WTC11 (cell line): Measurements from ENCODE around the gene GON7. TPM values are rescaled to one million over a fixed set of nuclear protein-coding genes. Genes with fewer than 3 reads are reported as not detected.

ENCODE experiments used
- ATAC-seq: fragments of 200-7000 bp; cut with Tn5 transposase; 2 replicates; pipeline ENCODE4 v1.10.0; 2021; ENCODE audit warnings: mild to moderate bottlenecking, moderate library complexity
- CTCF ChIA-PET: fragments of 300-600 bp; sonication (Branson Sonifier 250); formaldehyde crosslinking; loops from one replicate; lab custom pipeline; 2021; ENCODE audit warnings: antibody characterized with exemption; lab: Charles Lee
- POLR2A ChIA-PET: fragments of 350-600 bp; sonication (Branson Sonifier 250); formaldehyde crosslinking; loops from one replicate; lab custom pipeline; 2021; ENCODE audit warnings: antibody characterized with exemption; lab: Charles Lee
- DNase-seq: peaks from one replicate; pipeline ENCODE4 v3.0.0; 2021; ENCODE audit warnings: low spot score
- H3K27ac Mint-ChIP-seq: 2 replicates; pipeline ENCODE4 v1.8.0; 2021; ENCODE audit warnings: mixed read lengths
- H3K27me3 Mint-ChIP-seq: 2 replicates; pipeline ENCODE4 v1.8.0; 2021; ENCODE audit warnings: low read depth, mild to moderate bottlenecking, moderate library complexity, mixed read lengths
- H3K36me3 Mint-ChIP-seq: 2 replicates; pipeline ENCODE4 v1.8.0; 2021; ENCODE audit warnings: mixed read lengths
- H3K4me1 Mint-ChIP-seq: 2 replicates; pipeline ENCODE4 v1.8.0; 2022; ENCODE audit warnings: mixed read lengths
- H3K4me3 Mint-ChIP-seq: 2 replicates; pipeline ENCODE4 v1.8.0; 2021; ENCODE audit warnings: mild to moderate bottlenecking, moderate library complexity, mixed read lengths
- H3K9me3 Mint-ChIP-seq: 2 replicates; pipeline ENCODE4 v1.8.0; 2021; ENCODE audit warnings: mixed read lengths
- ATF1 ChIP-seq: sonication (generic); formaldehyde crosslinking; IDR thresholded peaks from 2 replicates; pipeline ENCODE4 v1.8.1; 2023; ENCODE audit warnings: mild to moderate bottlenecking, moderate library complexity, missing genetic modification reagents
- ESRRA ChIP-seq: sonication (generic); formaldehyde crosslinking; IDR thresholded peaks from 2 replicates; pipeline ENCODE4 v1.8.1; 2022; ENCODE audit warnings: mild to moderate bottlenecking, missing genetic modification reagents, borderline replicate concordance
- FOXJ3 ChIP-seq: sonication (generic); formaldehyde crosslinking; IDR thresholded peaks from 2 replicates; pipeline ENCODE4 v1.9.0; 2021; ENCODE audit warnings: missing genetic modification reagents, mild to moderate bottlenecking, borderline replicate concordance
- FOXK1 ChIP-seq: sonication (generic); formaldehyde crosslinking; IDR thresholded peaks from 2 replicates; pipeline ENCODE4 v1.8.0; 2022; ENCODE audit warnings: mild to moderate bottlenecking, moderate library complexity, missing genetic modification reagents
- GABPB1 ChIP-seq: sonication (generic); formaldehyde crosslinking; IDR thresholded peaks from 2 replicates; pipeline ENCODE4 v1.8.1; 2023; ENCODE audit warnings: mild to moderate bottlenecking, missing genetic modification reagents
- GTF2I ChIP-seq: fragments of 250-450 bp; sonication (Bioruptor Pico); conservative IDR thresholded peaks from 2 replicates; pipeline ENCODE4 v1.4.0; 2021; ENCODE audit warnings: mild to moderate bottlenecking
- HMGA2 ChIP-seq: fragments of 250-450 bp; sonication (Bioruptor Pico); IDR thresholded peaks from 2 replicates; pipeline ENCODE4 v1.4.0; 2021; ENCODE audit warnings: mild to moderate bottlenecking, moderate library complexity
- NR3C1 ChIP-seq: sonication (generic); formaldehyde crosslinking; conservative IDR thresholded peaks from 2 replicates; pipeline ENCODE4 v1.8.1; 2023; ENCODE audit warnings: low read depth, mild to moderate bottlenecking, missing genetic modification reagents
- OVOL2 ChIP-seq: fragments of 250-450 bp; sonication (Bioruptor Pico); IDR thresholded peaks from 2 replicates; pipeline ENCODE4 v1.9.0; 2021; ENCODE audit warnings: mild to moderate bottlenecking, borderline replicate concordance
- SMAD4 ChIP-seq: sonication (generic); formaldehyde crosslinking; IDR thresholded peaks from 2 replicates; pipeline ENCODE4 v1.8.0; 2022; ENCODE audit warnings: mild to moderate bottlenecking, missing genetic modification reagents
- SP1 ChIP-seq: sonication (generic); formaldehyde crosslinking; conservative IDR thresholded peaks from 2 replicates; pipeline ENCODE4 v1.8.1; 2022; ENCODE audit warnings: missing genetic modification reagents
- ZNF121 ChIP-seq: sonication (generic); formaldehyde crosslinking; IDR thresholded peaks from 2 replicates; pipeline ENCODE4 v1.8.0; 2023; ENCODE audit warnings: missing genetic modification reagents
- ZNF138 ChIP-seq: sonication (generic); formaldehyde crosslinking; conservative IDR thresholded peaks from 2 replicates; pipeline ENCODE4 v1.8.1; 2022; ENCODE audit warnings: mild to moderate bottlenecking, moderate library complexity, missing genetic modification reagents
- ZNF423 ChIP-seq: fragments of 250-450 bp; sonication (Bioruptor Pico); IDR thresholded peaks from 2 replicates; pipeline ENCODE4 v2.1.2; 2022; ENCODE audit warnings: mild to moderate bottlenecking, moderate library complexity
- ZNF671 ChIP-seq: fragments of 250-450 bp; sonication (Bioruptor Pico); IDR thresholded peaks from 2 replicates; pipeline ENCODE4 v1.8.0; 2021; ENCODE audit warnings: mild to moderate bottlenecking
- total RNA-seq: library from RNA; stranded (reverse); gene quantifications from 3 replicates; pipeline ENCODE4 v1.2.3, GENCODE V29; 2021
- TF ChIP-seq, protein P1 (sequence below): fragments of 200-600 bp; IDR thresholded peaks from 2 replicates; pipeline ENCODE4 v1.8.0; 2022; ENCODE audit warnings: antibody characterized with exemption
- TF ChIP-seq, protein P2 (sequence below): fragments of 250-450 bp; sonication (Bioruptor Pico); IDR thresholded peaks from 2 replicates; pipeline ENCODE4 v2.1.2; 2022; ENCODE audit warnings: mild to moderate bottlenecking, moderate library complexity
- TF ChIP-seq, protein P3 (sequence below): sonication (generic); formaldehyde crosslinking; IDR thresholded peaks from 2 replicates; pipeline ENCODE4 v1.8.1; 2022; ENCODE audit warnings: missing genetic modification reagents, borderline replicate concordance
- TF ChIP-seq, protein P4 (sequence below): fragments of 250-450 bp; sonication (Bioruptor Pico); IDR thresholded peaks from 2 replicates; pipeline ENCODE4 v1.9.0; 2021; ENCODE audit warnings: mild to moderate bottlenecking, borderline replicate concordance
- TF ChIP-seq, protein P5 (sequence below): sonication (generic); formaldehyde crosslinking; IDR thresholded peaks from 2 replicates; pipeline ENCODE4 v1.8.1; 2022; ENCODE audit warnings: low read depth, mild to moderate bottlenecking, moderate library complexity, missing genetic modification reagents, borderline replicate concordance

Gene GON7
- total RNA-seq, 1 experiment from 2014 or later: 7.4 TPM

DNA sequence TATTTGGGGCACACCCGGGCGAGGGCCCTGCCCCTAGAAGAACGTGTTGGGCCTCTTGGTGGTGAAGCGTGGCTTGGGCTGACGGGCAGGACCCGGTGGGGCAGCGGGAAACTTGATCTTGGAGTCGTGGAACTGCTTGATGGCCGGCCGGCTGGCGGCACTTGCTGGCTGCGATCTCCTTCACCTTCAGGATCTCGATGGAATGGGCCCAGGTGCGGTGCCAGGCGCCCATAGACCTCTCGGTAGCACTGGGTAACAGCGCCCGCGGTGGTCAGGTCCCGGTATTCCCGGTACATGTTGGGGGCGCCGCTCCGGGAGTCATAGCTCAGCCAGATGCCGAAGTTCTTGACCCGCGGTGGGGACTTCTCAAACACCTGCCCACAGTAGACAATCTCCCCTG is 16.7 kb upstream of the GON7 start:
- CTCF ChIA-PET: interaction anchor here (0.5 to 0.7 kb wide), 3 partner anchors 9 to 679 kb away, joined by 3 read pairs; no protein-coding TSS in a partner anchor
- no peaks in the 10 kb centered on the region for H3K27me3 Mint-ChIP-seq
- peaks cover 45% of the 10 kb centered on the region for H3K36me3 Mint-ChIP-seq
- no peaks in the 10 kb centered on the region for H3K4me1 Mint-ChIP-seq
- POLR2A ChIA-PET: no interaction called here
- no peaks in the 10 kb centered on the region for H3K9me3 Mint-ChIP-seq
- TF ChIP-seq, protein P1, sequence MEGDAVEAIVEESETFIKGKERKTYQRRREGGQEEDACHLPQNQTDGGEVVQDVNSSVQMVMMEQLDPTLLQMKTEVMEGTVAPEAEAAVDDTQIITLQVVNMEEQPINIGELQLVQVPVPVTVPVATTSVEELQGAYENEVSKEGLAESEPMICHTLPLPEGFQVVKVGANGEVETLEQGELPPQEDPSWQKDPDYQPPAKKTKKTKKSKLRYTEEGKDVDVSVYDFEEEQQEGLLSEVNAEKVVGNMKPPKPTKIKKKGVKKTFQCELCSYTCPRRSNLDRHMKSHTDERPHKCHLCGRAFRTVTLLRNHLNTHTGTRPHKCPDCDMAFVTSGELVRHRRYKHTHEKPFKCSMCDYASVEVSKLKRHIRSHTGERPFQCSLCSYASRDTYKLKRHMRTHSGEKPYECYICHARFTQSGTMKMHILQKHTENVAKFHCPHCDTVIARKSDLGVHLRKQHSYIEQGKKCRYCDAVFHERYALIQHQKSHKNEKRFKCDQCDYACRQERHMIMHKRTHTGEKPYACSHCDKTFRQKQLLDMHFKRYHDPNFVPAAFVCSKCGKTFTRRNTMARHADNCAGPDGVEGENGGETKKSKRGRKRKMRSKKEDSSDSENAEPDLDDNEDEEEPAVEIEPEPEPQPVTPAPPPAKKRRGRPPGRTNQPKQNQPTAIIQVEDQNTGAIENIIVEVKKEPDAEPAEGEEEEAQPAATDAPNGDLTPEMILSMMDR: no peak
- TF ChIP-seq, protein P2, sequence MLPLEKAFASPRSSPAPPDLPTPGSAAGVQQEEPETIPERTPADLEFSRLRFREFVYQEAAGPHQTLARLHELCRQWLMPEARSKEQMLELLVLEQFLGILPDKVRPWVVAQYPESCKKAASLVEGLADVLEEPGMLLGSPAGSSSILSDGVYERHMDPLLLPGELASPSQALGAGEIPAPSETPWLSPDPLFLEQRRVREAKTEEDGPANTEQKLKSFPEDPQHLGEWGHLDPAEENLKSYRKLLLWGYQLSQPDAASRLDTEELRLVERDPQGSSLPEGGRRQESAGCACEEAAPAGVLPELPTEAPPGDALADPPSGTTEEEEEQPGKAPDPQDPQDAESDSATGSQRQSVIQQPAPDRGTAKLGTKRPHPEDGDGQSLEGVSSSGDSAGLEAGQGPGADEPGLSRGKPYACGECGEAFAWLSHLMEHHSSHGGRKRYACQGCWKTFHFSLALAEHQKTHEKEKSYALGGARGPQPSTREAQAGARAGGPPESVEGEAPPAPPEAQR (CRISPR knock-in tag): no peak
- no peak for TF ChIP-seq HMGA2 (CRISPR knock-in tag)
- TF ChIP-seq ATF1: no peak
- no peak for TF ChIP-seq ZNF138 (CRISPR knock-in tag)
- TF ChIP-seq, protein P3, sequence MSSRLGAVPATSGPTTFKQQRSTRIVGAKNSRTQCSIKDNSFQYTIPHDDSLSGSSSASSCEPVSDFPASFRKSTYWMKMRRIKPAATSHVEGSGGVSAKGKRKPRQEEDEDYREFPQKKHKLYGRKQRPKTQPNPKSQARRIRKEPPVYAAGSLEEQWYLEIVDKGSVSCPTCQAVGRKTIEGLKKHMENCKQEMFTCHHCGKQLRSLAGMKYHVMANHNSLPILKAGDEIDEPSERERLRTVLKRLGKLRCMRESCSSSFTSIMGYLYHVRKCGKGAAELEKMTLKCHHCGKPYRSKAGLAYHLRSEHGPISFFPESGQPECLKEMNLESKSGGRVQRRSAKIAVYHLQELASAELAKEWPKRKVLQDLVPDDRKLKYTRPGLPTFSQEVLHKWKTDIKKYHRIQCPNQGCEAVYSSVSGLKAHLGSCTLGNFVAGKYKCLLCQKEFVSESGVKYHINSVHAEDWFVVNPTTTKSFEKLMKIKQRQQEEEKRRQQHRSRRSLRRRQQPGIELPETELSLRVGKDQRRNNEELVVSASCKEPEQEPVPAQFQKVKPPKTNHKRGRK (CRISPR knock-in tag): no peak
- no peak for TF ChIP-seq FOXJ3
- TF ChIP-seq NR3C1 (CRISPR knock-in tag): no peak
- TF ChIP-seq GTF2I: no peak
- TF ChIP-seq ESRRA: no peak
- TF ChIP-seq FOXK1 (CRISPR knock-in tag): no peak
- no peak for TF ChIP-seq ZNF423
- no peak for TF ChIP-seq SMAD4 (CRISPR knock-in tag)
- no peak for TF ChIP-seq OVOL2
- TF ChIP-seq GABPB1: no peak
- TF ChIP-seq ZNF671 (CRISPR knock-in tag): no peak
- TF ChIP-seq, protein P4, sequence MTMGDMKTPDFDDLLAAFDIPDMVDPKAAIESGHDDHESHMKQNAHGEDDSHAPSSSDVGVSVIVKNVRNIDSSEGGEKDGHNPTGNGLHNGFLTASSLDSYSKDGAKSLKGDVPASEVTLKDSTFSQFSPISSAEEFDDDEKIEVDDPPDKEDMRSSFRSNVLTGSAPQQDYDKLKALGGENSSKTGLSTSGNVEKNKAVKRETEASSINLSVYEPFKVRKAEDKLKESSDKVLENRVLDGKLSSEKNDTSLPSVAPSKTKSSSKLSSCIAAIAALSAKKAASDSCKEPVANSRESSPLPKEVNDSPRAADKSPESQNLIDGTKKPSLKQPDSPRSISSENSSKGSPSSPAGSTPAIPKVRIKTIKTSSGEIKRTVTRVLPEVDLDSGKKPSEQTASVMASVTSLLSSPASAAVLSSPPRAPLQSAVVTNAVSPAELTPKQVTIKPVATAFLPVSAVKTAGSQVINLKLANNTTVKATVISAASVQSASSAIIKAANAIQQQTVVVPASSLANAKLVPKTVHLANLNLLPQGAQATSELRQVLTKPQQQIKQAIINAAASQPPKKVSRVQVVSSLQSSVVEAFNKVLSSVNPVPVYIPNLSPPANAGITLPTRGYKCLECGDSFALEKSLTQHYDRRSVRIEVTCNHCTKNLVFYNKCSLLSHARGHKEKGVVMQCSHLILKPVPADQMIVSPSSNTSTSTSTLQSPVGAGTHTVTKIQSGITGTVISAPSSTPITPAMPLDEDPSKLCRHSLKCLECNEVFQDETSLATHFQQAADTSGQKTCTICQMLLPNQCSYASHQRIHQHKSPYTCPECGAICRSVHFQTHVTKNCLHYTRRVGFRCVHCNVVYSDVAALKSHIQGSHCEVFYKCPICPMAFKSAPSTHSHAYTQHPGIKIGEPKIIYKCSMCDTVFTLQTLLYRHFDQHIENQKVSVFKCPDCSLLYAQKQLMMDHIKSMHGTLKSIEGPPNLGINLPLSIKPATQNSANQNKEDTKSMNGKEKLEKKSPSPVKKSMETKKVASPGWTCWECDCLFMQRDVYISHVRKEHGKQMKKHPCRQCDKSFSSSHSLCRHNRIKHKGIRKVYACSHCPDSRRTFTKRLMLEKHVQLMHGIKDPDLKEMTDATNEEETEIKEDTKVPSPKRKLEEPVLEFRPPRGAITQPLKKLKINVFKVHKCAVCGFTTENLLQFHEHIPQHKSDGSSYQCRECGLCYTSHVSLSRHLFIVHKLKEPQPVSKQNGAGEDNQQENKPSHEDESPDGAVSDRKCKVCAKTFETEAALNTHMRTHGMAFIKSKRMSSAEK (CRISPR knock-in tag): no peak
- no peak overlapping the region for H3K27ac Mint-ChIP-seq
- DNase-seq (no peak), ATAC-seq (no peak)
- H3K4me3 Mint-ChIP-seq: no peak overlapping the region

DNA sequence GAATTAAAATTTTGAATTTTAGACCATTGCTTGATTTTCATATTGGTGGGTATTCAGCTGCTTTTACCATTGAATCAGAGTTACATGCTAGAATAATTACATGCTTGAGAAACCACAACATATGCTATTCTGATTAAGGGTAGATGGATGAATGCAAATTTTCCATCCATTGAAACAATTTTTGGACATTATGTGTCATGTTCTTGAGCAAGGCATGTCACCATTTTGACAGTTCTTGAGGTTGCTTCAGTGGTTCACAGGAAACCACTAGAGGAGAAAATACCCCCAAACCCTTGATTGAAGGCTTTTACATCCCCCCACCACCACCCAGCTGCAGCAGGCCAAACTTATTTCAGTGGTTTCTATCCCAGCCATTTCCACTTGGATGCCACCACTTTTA is 13.6 kb upstream of the GON7 start:
- H3K27me3 Mint-ChIP-seq: no peaks in the 10 kb centered on the region
- H3K9me3 Mint-ChIP-seq: no peaks in the 10 kb centered on the region
- TF ChIP-seq ZNF121 (CRISPR knock-in tag) (no peak), ZNF671 (CRISPR knock-in tag) (no peak), SP1 (CRISPR knock-in tag) (no peak)
- TF ChIP-seq, protein P5, sequence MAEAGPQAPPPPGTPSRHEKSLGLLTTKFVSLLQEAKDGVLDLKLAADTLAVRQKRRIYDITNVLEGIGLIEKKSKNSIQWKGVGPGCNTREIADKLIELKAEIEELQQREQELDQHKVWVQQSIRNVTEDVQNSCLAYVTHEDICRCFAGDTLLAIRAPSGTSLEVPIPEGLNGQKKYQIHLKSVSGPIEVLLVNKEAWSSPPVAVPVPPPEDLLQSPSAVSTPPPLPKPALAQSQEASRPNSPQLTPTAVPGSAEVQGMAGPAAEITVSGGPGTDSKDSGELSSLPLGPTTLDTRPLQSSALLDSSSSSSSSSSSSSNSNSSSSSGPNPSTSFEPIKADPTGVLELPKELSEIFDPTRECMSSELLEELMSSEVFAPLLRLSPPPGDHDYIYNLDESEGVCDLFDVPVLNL (CRISPR knock-in tag): no peak
- H3K36me3 Mint-ChIP-seq: peaks cover 37% of the 10 kb centered on the region
- H3K4me3 Mint-ChIP-seq: no peak overlapping the region
- H3K4me1 Mint-ChIP-seq: no peaks in the 10 kb centered on the region
- no peak for ATAC-seq
- DNase-seq: no peak
- POLR2A ChIA-PET: no interaction called here
- CTCF ChIA-PET: interaction anchor here (1.0 kb wide), 1 partner anchor 12 kb away, joined by 4 read pairs; no protein-coding TSS in a partner anchor
- no peak overlapping the region for H3K27ac Mint-ChIP-seq
